22Rv1 (cell line): ENCODE results near the gene IDI2.
"Not testable (repeated sequence)": the region's sequence is repeated elsewhere in the genome, so short reads cannot be mapped to it uniquely, and the experiment has no call there.

Experiments
- H3K27ac ChIP-seq: fragments of 450-650 bp; 2 replicates; pipeline ENCODE4 v1.5.1; 2017
- CTCF ChIP-seq: fragments of 450-650 bp; IDR thresholded peaks from 2 replicates; pipeline ENCODE4 v1.5.1; 2017; ENCODE audit warnings: mild to moderate bottlenecking
- ZFX ChIP-seq: fragments of 450-650 bp; IDR thresholded peaks from 2 replicates; pipeline ENCODE4 v1.6.1; 2017; ENCODE audit warnings: antibody characterized with exemption, borderline replicate concordance

The IDI2 gene

GRCh38 chr10:1025683-1026082, at the start of gene IDI2:
Gene IDI2, minus strand, starts transcription at chr10:1025859. Its CDS starts 1,136 bp downstream, at chr10:1024723.
- no peak within 1 kb of the TSS for H3K27ac ChIP-seq
- TF ChIP-seq ZFX, result no peak
- no peak for TF ChIP-seq CTCF

GRCh38 chr10:1074748-1075308, 49.2 kb upstream of the IDI2 start:
- TF ChIP-seq ZFX (no peak), CTCF (no peak)
- no peak overlapping the region for H3K27ac ChIP-seq

- no peak for TF ChIP-seq CTCF
- no peak for TF ChIP-seq ZFX
- H3K27ac ChIP-seq, result no peak overlapping the region
These were observed 48.5 kb upstream of the IDI2 start for GRCh38 chr10:1074052-1074747.

GRCh38 chr10:1070919-1071318, 45.3 kb upstream of the IDI2 start:
- H3K27ac ChIP-seq, result no peak overlapping the region

GRCh38 chr10:1068380-1069361, 43.0 kb upstream of the IDI2 start:
- TF ChIP-seq ZFX (no peak), CTCF (no peak)
- H3K27ac ChIP-seq, result no peak overlapping the region

More at GRCh38 chr10:1070919-1071318, 45.3 kb upstream of the IDI2 start:
- TF ChIP-seq ZFX (no peak), CTCF (no peak)

GRCh38 chr10:1066734-1067133, 41.1 kb upstream of the IDI2 start:
- not testable (repeated sequence) for H3K27ac ChIP-seq

- no peak overlapping the region for H3K27ac ChIP-seq
- no peak for TF ChIP-seq CTCF
- TF ChIP-seq ZFX, result no peak
These were observed 39.2 kb upstream of the IDI2 start for GRCh38 chr10:1064964-1065247.
